GM21619 (cell line): ENCODE measurements around the gene CDK2AP2.

Source experiments
- ATAC-seq: cut with Tn5 transposase; IDR thresholded peaks from one replicate; pipeline ENCODE4 v1.9.1; 2021; ENCODE audit not compliant: unreplicated experiment

Gene CDK2AP2

GRCh38 chr11:67504005-67504949, 3.7 kb downstream of the CDK2AP2 start:
- ATAC-seq = no peak

GRCh38 chr11:67503119-67504004, 4.6 kb downstream of the CDK2AP2 start:
- ATAC-seq = no peak

GRCh38 chr11:67502328-67502979, 5.5 kb downstream of the CDK2AP2 start:
- ATAC-seq = no peak

GRCh38 chr11:67501854-67502253, 6.1 kb downstream of the CDK2AP2 start:
- ATAC-seq = no peak

- no peak for ATAC-seq
Observed at GRCh38 chr11:67500831-67501715, 6.9 kb downstream of the CDK2AP2 start.

- ATAC-seq = no peak
Observed at GRCh38 chr11:67500484-67500821, 7.5 kb downstream of the CDK2AP2 start.

- ATAC-seq = no peak
Observed at GRCh38 chr11:67499808-67500483, 8.0 kb downstream of the CDK2AP2 start.

GRCh38 chr11:67498544-67498972, 9.4 kb downstream of the CDK2AP2 start:
- no peak for ATAC-seq

GRCh38 chr11:67497656-67498291, 10.2 kb downstream of the CDK2AP2 start:
- no peak for ATAC-seq

- ATAC-seq = no peak
Observed at GRCh38 chr11:67496113-67496512, 11.8 kb downstream of the CDK2AP2 start.

GRCh38 chr11:67495234-67496005, 12.5 kb downstream of the CDK2AP2 start:
- no peak for ATAC-seq

- no peak for ATAC-seq
Observed at GRCh38 chr11:67494371-67495233, 13.4 kb downstream of the CDK2AP2 start.

GRCh38 chr11:67493548-67494370, 14.2 kb downstream of the CDK2AP2 start:
- no peak for ATAC-seq

GRCh38 chr11:67492801-67493547, 15.0 kb downstream of the CDK2AP2 start:
- no peak for ATAC-seq

- ATAC-seq = no peak
Observed at GRCh38 chr11:67492069-67492727, 15.8 kb downstream of the CDK2AP2 start.
